Left lung (tissue), 10 donors: Measurements from ENCODE around the gene LPCAT1. TPM values are rescaled to one million over a fixed set of nuclear protein-coding genes. Genes with fewer than 3 reads are reported as not detected.

ENCODE experiments used
- ATAC-seq: fragments of 200-7000 bp; cut with Tn5 transposase; one replicate; pipeline ENCODE4 v1.9.1; 2020; ENCODE audit warnings: moderate library complexity
- DNase-seq, 4 donors: peaks; one replicate each; pipeline ENCODE4 v3.0.0-alpha.2; 2013 to 2020
- H3K27ac ChIP-seq, 2 donors: fragments of 200-600 bp; sonication (generic) in 1 of 2; one replicate each; pipeline versions ENCODE4 v1.5.0 to v1.8.0; 2020 to 2021
- H3K27me3 ChIP-seq, 2 donors: fragments of 200-600 bp; sonication (generic) in 1 of 2; one replicate each; pipeline versions ENCODE4 v1.5.0 to v1.8.0; 2020 to 2021
- H3K36me3 ChIP-seq, 2 donors: fragments of 200-600 bp; sonication (generic) in 1 of 2; one replicate each; pipeline versions ENCODE4 v1.5.0 to v1.8.0; 2020 to 2021
- H3K4me1 ChIP-seq, 2 donors: fragments of 200-600 bp; one replicate each; pipeline ENCODE4 v1.8.0; 2021
- H3K4me3 ChIP-seq, 2 donors: fragments of 200-600 bp; sonication (generic) in 1 of 2; one replicate each; pipeline versions ENCODE4 v1.5.0 to v1.8.0; 2020 to 2021; ENCODE audit warnings: mild to moderate bottlenecking in 1 of 2
- H3K9me3 ChIP-seq, 2 donors: fragments of 200-600 bp; sonication (generic) in 1 of 2; one replicate each; pipeline versions ENCODE4 v1.5.0 to v1.8.0; 2020 to 2021
- CTCF ChIP-seq, 2 donors: fragments of 200-600 bp; sonication (generic) in 1 of 2; IDR thresholded peaks; one replicate each; pipeline versions ENCODE4 v1.5.0 to v1.8.0; 2021; ENCODE audit warnings: antibody characterized with exemption in 2 of 2
- intact Hi-C, 2 donors: fragments of 100-400 bp; cut with DNase I; formaldehyde crosslinking; loops; one replicate each; pipeline versions ENCODE4 v1.11.2 to v1.14.2; 2022
- polyA plus RNA-seq, 6 donors: library from polyadenylated mRNA; unstranded; fragments of 120-200 nt; gene quantifications; one replicate each; pipeline ENCODE4 v1.2.1, GENCODE V29; 2013; ENCODE audit not compliant: insufficient read length in 6 of 6
- total RNA-seq, 2 donors: library from RNA; stranded (reverse); fragmentation: NEBNext Ultra II Directional; extraction: Animal tissue kit (Norgen Biotek cat#: 25700); gene quantifications; one replicate each; pipeline ENCODE4 v1.2.1, GENCODE V29; 2021
- donor health status: DM: no; HTN: yes; CAD: no.
- donor health status: DM: no; HTN: no; CAD: no.

Gene LPCAT1
- total and polyA plus RNA-seq, 8 donors: 106 to 751 (median 148) TPM

- Histone ChIP-seq H3K27me3 (peaks cover 35 to 81% of the 10 kb centered on the region in 2 donors), H3K9me3 (no peaks in the 10 kb centered on the region), H3K27ac (no peak overlapping the region), H3K36me3 (no peaks in the 10 kb centered on the region), H3K4me3 (no peak overlapping the region), H3K4me1 (peaks cover 4 to 15% of the 10 kb centered on the region in 2 donors)
- DNase-seq: peak in 2 of 4 donors; percentile 19 to 64
- intact Hi-C loops: no loop called here
- TF ChIP-seq CTCF (IDR thresholded peaks at IDR 0.05): no peak
- ATAC-seq: no peak
Observed at GRCh38 chr5:1441166-1441865, 82.4 kb downstream of the LPCAT1 start.

GRCh38 chr5:1440098-1440493 lies 83.7 kb downstream of the LPCAT1 start:
- Histone ChIP-seq H3K4me3 (no peak overlapping the region), H3K27me3 (peaks cover 23 to 69% of the 10 kb centered on the region in 2 donors), H3K36me3 (no peaks in the 10 kb centered on the region), H3K4me1 (peaks cover 3 to 8% of the 10 kb centered on the region in 2 donors), H3K9me3 (no peaks in the 10 kb centered on the region), H3K27ac (no peak overlapping the region)
- DNase-seq (no peak), ATAC-seq (no peak)
- intact Hi-C loops: no loop called here
- TF ChIP-seq CTCF (IDR thresholded peaks at IDR 0.05): no peak

GRCh38 chr5:1439388-1440097 lies 84.2 kb downstream of the LPCAT1 start:
- DNase-seq (peak in 1 of 4 donors; percentile 10), ATAC-seq (no peak)
- Histone ChIP-seq H3K9me3 (no peaks in the 10 kb centered on the region), H3K27ac (no peak overlapping the region), H3K36me3 (no peaks in the 10 kb centered on the region), H3K4me1 (peaks cover 0 to 2% of the 10 kb centered on the region in 2 donors), H3K4me3 (no peak overlapping the region), H3K27me3 (peaks cover 18 to 63% of the 10 kb centered on the region in 2 donors)
- intact Hi-C loops: no loop called here
- no peak for TF ChIP-seq CTCF (IDR thresholded peaks at IDR 0.05)

GRCh38 chr5:1438871-1439270 lies 84.9 kb downstream of the LPCAT1 start:
- Histone ChIP-seq H3K4me1 (no peaks in the 10 kb centered on the region), H3K9me3 (peaks cover 0 to 4% of the 10 kb centered on the region in 2 donors), H3K4me3 (no peak overlapping the region), H3K27ac (no peak overlapping the region), H3K36me3 (no peaks in the 10 kb centered on the region), H3K27me3 (peaks cover 11 to 56% of the 10 kb centered on the region in 2 donors)
- no peak for TF ChIP-seq CTCF (IDR thresholded peaks at IDR 0.05)
- intact Hi-C loops: no loop called here
- no peak for ATAC-seq
- peak in 2 of 4 donors; percentile 19 to 73 for DNase-seq

GRCh38 chr5:1437876-1438559 lies 85.7 kb downstream of the LPCAT1 start:
- Histone ChIP-seq H3K4me1 (no peaks in the 10 kb centered on the region), H3K27ac (no peak overlapping the region), H3K36me3 (no peaks in the 10 kb centered on the region), H3K9me3 (peaks cover 0 to 5% of the 10 kb centered on the region in 2 donors), H3K4me3 (no peak overlapping the region), H3K27me3 (peaks cover 2 to 48% of the 10 kb centered on the region in 2 donors)
- DNase-seq (peak in 2 of 4 donors; percentile 23 to 62), ATAC-seq (no peak)
- no peak for TF ChIP-seq CTCF (IDR thresholded peaks at IDR 0.05)
- intact Hi-C loops: no loop called here
